H9 (cell line): ENCODE measurements around the gene KIAA0753. TPM values are rescaled to one million over a fixed set of nuclear protein-coding genes. Genes with fewer than 3 reads are reported as not detected.

Source experiments
- DNase-seq: peaks from one replicate; pipeline ENCODE4 v3.0.0-alpha.2; 2017
- H2AFZ ChIP-seq: one replicate; pipeline ENCODE4 v1.6.1; 2013; ENCODE audit warnings: mild to moderate bottlenecking, low read length, control low read depth, moderate library complexity
- H2AK5ac ChIP-seq: 2 replicates; pipeline ENCODE4 v1.6.1; 2013; ENCODE audit warnings: low read length, control low read depth, mixed read lengths; ENCODE audit not compliant: insufficient read length
- H2BK120ac ChIP-seq: one replicate; pipeline ENCODE4 v1.6.1; 2013; ENCODE audit warnings: low read depth, mild to moderate bottlenecking, low read length, control low read depth, inconsistent platforms; ENCODE audit not compliant: poor library complexity, severe bottlenecking
- H2BK12ac ChIP-seq: 2 replicates; pipeline ENCODE4 v1.6.1; 2013; ENCODE audit warnings: low read length, control low read depth, mixed read lengths, low read depth; ENCODE audit not compliant: insufficient read length
- H2BK15ac ChIP-seq: 2 replicates; pipeline ENCODE4 v1.6.1; 2013; ENCODE audit warnings: low read depth, low read length, control low read depth
- H2BK20ac ChIP-seq: one replicate; pipeline ENCODE4 v1.6.1; 2013; ENCODE audit warnings: low read depth, mild to moderate bottlenecking, low read length, control low read depth, inconsistent platforms; ENCODE audit not compliant: poor library complexity, severe bottlenecking
- H2BK5ac ChIP-seq: 2 replicates; pipeline ENCODE4 v1.6.1; 2013; ENCODE audit warnings: low read length, control low read depth, mixed read lengths; ENCODE audit not compliant: insufficient read length
- H3K14ac ChIP-seq: 2 replicates; pipeline ENCODE4 v1.6.1; 2013; ENCODE audit warnings: low read length, control low read depth; ENCODE audit not compliant: insufficient read depth
- H3K18ac ChIP-seq: 2 replicates; pipeline ENCODE4 v1.6.1; 2013; ENCODE audit warnings: low read depth, mild to moderate bottlenecking, mixed read lengths, low read length, control low read depth; ENCODE audit not compliant: insufficient read length
- H3K23ac ChIP-seq: 2 replicates; pipeline ENCODE4 v1.6.1; 2013; ENCODE audit warnings: low read length, control low read depth, mixed read lengths, low read depth; ENCODE audit not compliant: insufficient read length
- H3K23me2 ChIP-seq: 2 replicates; pipeline ENCODE4 v1.6.1; 2013; ENCODE audit warnings: low read depth, mild to moderate bottlenecking, mixed read lengths, low read length, control low read depth; ENCODE audit not compliant: insufficient read length, poor library complexity, severe bottlenecking
- H3K27ac ChIP-seq: 2 replicates; pipeline ENCODE4 v1.5.1; 2013; ENCODE audit warnings: low read length, control low read depth, mixed read lengths, low read depth; ENCODE audit not compliant: insufficient read length
- H3K27me3 ChIP-seq: 2 replicates; pipeline ENCODE4 v1.6.1; 2013; ENCODE audit warnings: low read length, control low read depth, inconsistent platforms; ENCODE audit not compliant: insufficient read depth
- H3K4ac ChIP-seq: 2 replicates; pipeline ENCODE4 v1.6.1; 2013; ENCODE audit warnings: low read depth, mild to moderate bottlenecking, control low read depth, inconsistent platforms, low read length, moderate library complexity
- H3K4me1 ChIP-seq: 2 replicates; pipeline ENCODE4 v1.6.1; 2013; ENCODE audit warnings: low read length, control low read depth, inconsistent platforms; ENCODE audit not compliant: insufficient read depth
- H3K4me2 ChIP-seq: 2 replicates; pipeline ENCODE4 v1.6.1; 2013; ENCODE audit warnings: low read length, control low read depth, mixed read lengths; ENCODE audit not compliant: insufficient read length, insufficient read depth
- H3K56ac ChIP-seq: 2 replicates; pipeline ENCODE4 v1.6.1; 2013; ENCODE audit warnings: low read depth, mild to moderate bottlenecking, mixed read lengths, low read length, control low read depth; ENCODE audit not compliant: insufficient read length
- H3K79me1 ChIP-seq: 2 replicates; pipeline ENCODE4 v1.6.1; 2013; ENCODE audit warnings: low read depth, mild to moderate bottlenecking, moderate library complexity, low read length, control low read depth, inconsistent platforms; ENCODE audit not compliant: insufficient read depth, poor library complexity, severe bottlenecking
- H3K79me2 ChIP-seq: 2 replicates; pipeline ENCODE4 v1.6.1; 2013; ENCODE audit warnings: low read length, control low read depth, inconsistent platforms; ENCODE audit not compliant: insufficient read depth
- H3K9ac ChIP-seq: 2 replicates; pipeline ENCODE4 v1.6.1; 2013; ENCODE audit warnings: low read length, control low read depth, mixed read lengths; ENCODE audit not compliant: insufficient read length; ENCODE audit errors: extremely low read depth
- H3K9me3 ChIP-seq: one replicate; pipeline ENCODE4 v1.6.1; 2013; ENCODE audit warnings: low read depth, low read length, inconsistent platforms; ENCODE audit not compliant: control insufficient read depth
- H3T11ph ChIP-seq: one replicate; pipeline ENCODE4 v1.6.1; 2013; ENCODE audit warnings: mild to moderate bottlenecking, low read length, control low read depth, inconsistent platforms
- H4K20me1 ChIP-seq: one replicate; pipeline ENCODE4 v1.6.1; 2013; ENCODE audit not compliant: control insufficient read depth, insufficient read length, insufficient read depth
- H4K5ac ChIP-seq: 2 replicates; pipeline ENCODE4 v1.6.1; 2013; ENCODE audit warnings: low read depth, mild to moderate bottlenecking, mixed read lengths, low read length, control low read depth; ENCODE audit not compliant: insufficient read length
- H4K8ac ChIP-seq: replicated peaks from 2 replicates; pipeline ENCODE4 v1.6.1; 2013; ENCODE audit warnings: low read length, control low read depth, mixed read lengths, low read depth; ENCODE audit not compliant: insufficient read length
- H4K91ac ChIP-seq: 2 replicates; pipeline ENCODE4 v1.6.1; 2013; ENCODE audit warnings: low read depth, mild to moderate bottlenecking, moderate library complexity, mixed read lengths, low read length, control low read depth; ENCODE audit not compliant: insufficient read length
- H3K27ac Mint-ChIP-seq, 3 experiments: 2 replicates in 2 of 3; 3 replicates in 1 of 3; pipeline ENCODE4 v1.8.0; 2020 to 2021; ENCODE audit warnings: mixed read lengths in 3 of 3, mild to moderate bottlenecking in 1 of 3, moderate library complexity in 1 of 3
- H3K27me3 Mint-ChIP-seq: 2 replicates; pipeline ENCODE4 v1.8.0; 2021; ENCODE audit warnings: low read depth, mild to moderate bottlenecking, moderate library complexity, mixed read lengths
- H3K36me3 Mint-ChIP-seq, 3 experiments: 2 replicates in 2 of 3; 3 replicates in 1 of 3; pipeline ENCODE4 v1.8.0; 2020 to 2021; ENCODE audit warnings: low read depth in 3 of 3, mixed read lengths in 3 of 3; ENCODE audit not compliant: insufficient read depth in 1 of 3
- H3K4me1 Mint-ChIP-seq, 2 experiments: 2 replicates each; pipeline ENCODE4 v1.8.0; 2020; ENCODE audit warnings: mixed read lengths in 2 of 2
- H3K4me3 Mint-ChIP-seq, 2 experiments: 2 replicates in 1 of 2; 3 replicates in 1 of 2; pipeline ENCODE4 v1.8.0; 2020 to 2021; ENCODE audit warnings: mild to moderate bottlenecking in 2 of 2, mixed read lengths in 2 of 2, moderate library complexity in 1 of 2
- H3K9me3 Mint-ChIP-seq, 2 experiments: 2 replicates in 1 of 2; 3 replicates in 1 of 2; pipeline ENCODE4 v1.8.0; 2020; ENCODE audit warnings: mild to moderate bottlenecking in 2 of 2, mixed read lengths in 2 of 2, moderate library complexity in 1 of 2
- CTCF ChIP-seq: fragments of 200-600 bp; sonication (generic); conservative IDR thresholded peaks from 3 replicates; pipeline ENCODE4 v1.8.0; 2021; ENCODE audit warnings: antibody characterized with exemption, mild to moderate bottlenecking
- total RNA-seq: library from RNA; stranded (reverse); gene quantifications from 2 replicates; pipeline ENCODE4 v1.2.1, GENCODE V29; 2021

Gene KIAA0753
- total RNA-seq, 1 experiment from 2014 or later, result 37.2 TPM

- Histone ChIP-seq H3K79me2 (no peaks in the 10 kb centered on the region), H3K23me2 (no peaks in the 10 kb centered on the region), H3K27ac (no peak overlapping the region), H2AFZ (no peak overlapping the region), H2BK120ac (no peak overlapping the region), H3K4me2 (no peak overlapping the region), H3K18ac (no peak overlapping the region), H2BK5ac (no peak overlapping the region), H3K23ac (no peak overlapping the region), H4K20me1 (no peaks in the 10 kb centered on the region), H2BK20ac (no peak overlapping the region), H3K9me3 (no peaks in the 10 kb centered on the region), H3K79me1 (peaks cover 3% of the 10 kb centered on the region), H2AK5ac (no peak overlapping the region), H2BK15ac (no peak overlapping the region), H4K5ac (no peak overlapping the region), H3K9ac (no peak overlapping the region), H3K27me3 (no peaks in the 10 kb centered on the region), H3K4ac (no peak overlapping the region), H3K56ac (no peak overlapping the region), H3K4me1 (no peaks in the 10 kb centered on the region), H4K91ac (no peak overlapping the region), H2BK12ac (no peak overlapping the region), H4K8ac (no peak overlapping the region), H3T11ph (no peak overlapping the region), H3K14ac (no peak overlapping the region)
- Mint-ChIP-seq H3K4me3 (no peak overlapping the region), H3K4me1 (0 out of 4 replicates have a peak, but pooled peaks cover 0 to 4% of the 10 kb centered on the region in 2 experiments), H3K27ac (no peak overlapping the region), H3K9me3 (no peaks in the 10 kb centered on the region), H3K36me3 (peaks cover 28 to 62% (median 51%) of the 10 kb centered on the region in 3 experiments), H3K27me3 (no peaks in the 10 kb centered on the region)
- TF ChIP-seq CTCF, result no peak
- DNase-seq, result no peak
Measured at GRCh38 chr17:6632530-6632929, 8.0 kb downstream of the KIAA0753 start.
